T-cell (primary cell): ENCODE data around the gene FCHSD2. TPM values are rescaled to one million over a fixed set of nuclear protein-coding genes. Genes with fewer than 3 reads are reported as not detected.

Source experiments
- ATAC-seq, 4 experiments: fragments of 200-7000 bp in 3 of 4; fragments of 150-1000 bp in 1 of 4; cut with Tn5 transposase; replicated peaks in 1 of 4; 1 replicate in 3 of 4; 2 replicates in 1 of 4; pipeline ENCODE4 v1.10.0; 2021; ENCODE audit warnings: moderate library complexity in 3 of 4, mild to moderate bottlenecking in 2 of 4, moderate number of reproducible peaks in 1 of 4
- CTCF ChIA-PET, 2 donors: fragments of 300-600 bp; sonication (Branson Sonifier 250); formaldehyde crosslinking; loops; one replicate each; lab custom pipeline; 2022; ENCODE audit warnings: antibody characterized with exemption in 2 of 2; lab: Charles Lee
- POLR2A ChIA-PET, 2 donors: fragments of 300-600 bp; sonication (Branson Sonifier 250); formaldehyde crosslinking; loops; one replicate each; lab custom pipeline; 2022; ENCODE audit warnings: antibody characterized with exemption in 2 of 2; lab: Charles Lee
- DNase-seq, 35 experiments: peaks; one replicate each; pipeline versions ENCODE4 v3.0.0 to v3.0.0-alpha.2; 2013 to 2023
- H3K27ac ChIP-seq: one replicate; pipeline ENCODE4 v1.5.1; 2013; ENCODE audit warnings: low read length
- H3K27me3 ChIP-seq, 2 experiments: replicated peaks in 1 of 2; 1 replicate in 1 of 2; 2 replicates in 1 of 2; pipeline versions ENCODE4 v1.6.1 to v1.7.0; 2013; ENCODE audit warnings: low read length in 1 of 2, mixed read lengths in 1 of 2; ENCODE audit not compliant: control insufficient read depth in 2 of 2, insufficient read depth in 2 of 2; ENCODE audit errors: extremely low read depth in 1 of 2
- H3K36me3 ChIP-seq, 2 donors: 1 replicate in 1 of 2; 2 replicates in 1 of 2; pipeline versions ENCODE4 v1.6.1 to v1.7.0; 2013; ENCODE audit warnings: low read length in 1 of 2; ENCODE audit not compliant: control insufficient read depth in 2 of 2, insufficient read depth in 1 of 2; ENCODE audit errors: extremely low read depth in 1 of 2
- H3K4me1 ChIP-seq, 2 experiments: 1 replicate in 1 of 2; 2 replicates in 1 of 2; pipeline versions ENCODE4 v1.6.1 to v1.7.0; 2013; ENCODE audit warnings: low read length in 2 of 2, mixed read lengths in 1 of 2; ENCODE audit not compliant: insufficient read depth in 2 of 2, control insufficient read depth in 1 of 2; ENCODE audit errors: extremely low read depth in 1 of 2
- H3K4me3 ChIP-seq, 2 donors: 1 replicate in 1 of 2; 2 replicates in 1 of 2; pipeline versions ENCODE4 v1.5.1 to v1.7.0; 2013; ENCODE audit warnings: mild to moderate bottlenecking in 2 of 2, low read length in 1 of 2, moderate library complexity in 1 of 2; ENCODE audit not compliant: control insufficient read depth in 1 of 2; ENCODE audit errors: extremely low read depth in 1 of 2
- H3K9me3 ChIP-seq: 2 replicates; pipeline ENCODE4 v1.7.0; 2013
- H3K27ac Mint-ChIP-seq, 2 donors: one replicate each; pipeline ENCODE4 v1.8.0; 2020 to 2021; ENCODE audit warnings: mild to moderate bottlenecking in 2 of 2, mixed read lengths in 2 of 2
- H3K27me3 Mint-ChIP-seq, 2 donors: one replicate each; pipeline ENCODE4 v1.8.0; 2021 to 2022; ENCODE audit warnings: mixed read lengths in 2 of 2
- H3K36me3 Mint-ChIP-seq: one replicate; pipeline ENCODE4 v1.8.0; 2021; ENCODE audit warnings: mixed read lengths
- H3K4me1 Mint-ChIP-seq, 3 donors: one replicate each; pipeline ENCODE4 v1.8.0; 2020 to 2022; ENCODE audit warnings: mixed read lengths in 3 of 3, mild to moderate bottlenecking in 1 of 3
- H3K4me3 Mint-ChIP-seq, 3 donors: one replicate each; pipeline ENCODE4 v1.8.0; 2020 to 2022; ENCODE audit warnings: mild to moderate bottlenecking in 3 of 3, mixed read lengths in 3 of 3, moderate library complexity in 3 of 3
- H3K9me3 Mint-ChIP-seq, 3 donors: one replicate each; pipeline ENCODE4 v1.8.0; 2020 to 2022; ENCODE audit warnings: mixed read lengths in 3 of 3
- WGBS: methylation state at CpG from one replicate; pipeline ENCODE4 v1.1.5; 2013; ENCODE audit warnings: missing lambda C conversion rate; ENCODE audit not compliant: insufficient coverage; 5-methylcytosine and 5-hydroxymethylcytosine counted together
- total RNA-seq, 35 experiments: library from RNA in 6 of 35; stranded (reverse) in 6 of 35; fragments of 120-200 nt in 1 of 35; gene quantifications; one replicate each; pipeline versions ENCODE4 v1.2.1 to v1.2.4 and lab custom pipeline; 2013 to 2026

Gene FCHSD2
- total RNA-seq, 5 donors from 2014 or later (not counting 1 experiment from before 2014, with no cell fraction given) = 37.0 to 53.8 (median 46.3) TPM

- POLR2A ChIA-PET = interaction anchor here in 1 of 2 donors (0.6 kb wide), 1 partner anchor 10 kb away, joined by 3 read pairs; no protein-coding TSS in a partner anchor
- WGBS = 100% methylated on average over 2 of the region's 4 CpGs
- peaks cover 52 to 83% (median 58%) of the 10 kb centered on the region in 3 donors for H3K4me1 Mint-ChIP-seq
- Histone ChIP-seq H3K4me3 (no peak overlapping the region), H3K27me3 (no peaks in the 10 kb centered on the region), H3K36me3 (no peaks in the 10 kb centered on the region), H3K4me1 (peaks cover 31 to 55% of the 10 kb centered on the region in 2 experiments), H3K27ac (peak overlapping the region; percentile 33), H3K9me3 (no peaks in the 10 kb centered on the region)
- CTCF ChIA-PET = interaction anchor here (0.6 to 0.7 kb wide), 2 partner anchors 145 to 166 kb away, joined by 7 read pairs; no protein-coding TSS in a partner anchor
- no peaks in the 10 kb centered on the region for H3K27me3 Mint-ChIP-seq
- no peaks in the 10 kb centered on the region for H3K9me3 Mint-ChIP-seq
- ATAC-seq = no peak
- no peak for DNase-seq
- H3K36me3 Mint-ChIP-seq = no peaks in the 10 kb centered on the region
- peak overlapping the region in 1 of 3 donors; percentile 70 for H3K4me3 Mint-ChIP-seq
- peak overlapping the region; percentile 88 to 89 for H3K27ac Mint-ChIP-seq
These were observed 13.0 kb upstream of the FCHSD2 start for GRCh38 chr11:73155102-73155501.

DNA sequence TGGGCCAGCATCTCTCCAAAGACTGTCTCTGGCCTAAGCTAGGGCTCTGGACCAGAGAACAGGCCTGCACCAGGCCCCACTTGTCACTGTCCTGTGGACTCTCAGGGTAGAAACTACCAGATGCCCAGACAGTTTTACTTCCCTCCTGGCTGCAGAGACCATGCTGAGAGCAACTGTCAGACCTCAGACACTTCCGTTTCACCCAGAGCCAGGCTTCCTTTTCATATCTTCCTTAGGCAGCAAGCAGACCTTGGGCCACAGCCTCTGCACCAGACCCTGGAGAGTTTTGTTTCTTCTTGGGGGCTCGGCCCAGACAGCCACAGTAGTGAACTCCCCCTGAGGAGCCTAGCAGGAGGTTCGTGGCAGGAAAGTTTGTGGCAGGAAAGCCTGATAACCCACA lies 12.1 kb upstream of the FCHSD2 start:
- Histone ChIP-seq H3K4me3 (peak overlapping the region in 1 of 2 donors; percentile 19), H3K36me3 (no peaks in the 10 kb centered on the region), H3K27ac (peak overlapping the region; percentile 76), H3K27me3 (no peaks in the 10 kb centered on the region), H3K4me1 (peaks cover 33 to 55% of the 10 kb centered on the region in 2 experiments), H3K9me3 (no peaks in the 10 kb centered on the region)
- H3K27me3 Mint-ChIP-seq = no peaks in the 10 kb centered on the region
- ATAC-seq (peak; percentile 69 to 76 (median 74)), DNase-seq (peak in 18 of 35 experiments; percentile 8 to 52 (median 26))
- H3K4me1 Mint-ChIP-seq = peaks cover 52 to 84% (median 66%) of the 10 kb centered on the region in 3 donors
- H3K4me3 Mint-ChIP-seq = peak overlapping the region; percentile 46 to 70 (median 47)
- H3K9me3 Mint-ChIP-seq = no peaks in the 10 kb centered on the region
- ChIA-PET CTCF (no interaction called here), POLR2A (no interaction called here)
- WGBS = 0% methylated on average over 2 of the region's 3 CpGs
- H3K36me3 Mint-ChIP-seq = no peaks in the 10 kb centered on the region
- peak overlapping the region; percentile 88 to 89 for H3K27ac Mint-ChIP-seq

DNA sequence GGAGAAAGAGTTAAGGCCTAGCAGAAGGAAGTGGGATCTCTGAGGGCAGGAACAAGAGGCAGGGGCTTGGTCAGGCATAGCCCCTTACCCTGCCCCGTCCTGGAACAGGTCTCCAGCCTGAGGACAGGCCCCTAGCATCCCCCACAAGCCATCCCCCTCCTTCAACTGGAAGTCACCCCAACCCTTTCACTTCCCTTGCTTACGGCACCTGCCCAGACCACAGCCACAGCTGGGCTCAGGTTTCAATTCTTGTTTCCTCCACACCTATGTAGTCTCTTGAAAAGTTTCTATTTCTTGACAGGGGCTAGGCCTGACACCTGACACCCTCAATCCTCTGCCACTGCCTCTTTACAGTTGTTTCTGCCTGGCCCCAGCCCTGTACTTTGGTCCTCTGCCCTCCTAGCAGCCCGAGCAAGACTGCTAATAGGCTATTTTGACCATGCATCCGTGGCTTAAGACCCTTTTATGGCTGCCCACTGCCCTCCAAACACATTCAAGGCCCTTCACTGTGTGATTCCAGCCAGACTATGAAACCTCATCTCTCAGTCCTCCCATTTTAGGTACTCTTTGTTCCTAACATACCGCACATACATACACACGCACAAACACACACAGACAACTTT lies 10.9 kb upstream of the FCHSD2 start:
- Mint-ChIP-seq H3K27me3 (no peaks in the 10 kb centered on the region), H3K4me3 (peak overlapping the region in 2 of 3 donors; percentile 0 to 70), H3K4me1 (peaks cover 52 to 79% (median 66%) of the 10 kb centered on the region in 3 donors), H3K27ac (peak overlapping the region; percentile 88 to 89), H3K9me3 (no peaks in the 10 kb centered on the region), H3K36me3 (no peaks in the 10 kb centered on the region)
- CTCF ChIA-PET = interaction anchor here in 1 of 2 donors (0.9 kb wide), 1 partner anchor 191 kb away, joined by 3 read pairs; no protein-coding TSS in a partner anchor
- no peak overlapping the region for H3K4me3 ChIP-seq
- 38% methylated on average over 6 of the region's 6 CpGs for WGBS
- H3K27ac ChIP-seq = peak overlapping the region; percentile 76
- H3K9me3 ChIP-seq = no peaks in the 10 kb centered on the region
- POLR2A ChIA-PET = no interaction called here
- ATAC-seq (peak; percentile 69 to 87 (median 80)), DNase-seq (peak in 31 of 35 experiments; percentile 12 to 60 (median 38))
- H3K27me3 ChIP-seq = no peaks in the 10 kb centered on the region
- H3K36me3 ChIP-seq = no peaks in the 10 kb centered on the region
- H3K4me1 ChIP-seq = peaks cover 33 to 55% of the 10 kb centered on the region in 2 experiments

- ATAC-seq (peak in 2 of 4 experiments; percentile 8 to 11), DNase-seq (peak in 1 of 35 experiments; percentile 17)
- Mint-ChIP-seq H3K9me3 (no peaks in the 10 kb centered on the region), H3K27me3 (no peaks in the 10 kb centered on the region), H3K36me3 (no peaks in the 10 kb centered on the region), H3K4me3 (peak overlapping the region in 1 of 3 donors; percentile 70), H3K27ac (peak overlapping the region; percentile 88 to 89), H3K4me1 (peaks cover 53 to 74% (median 66%) of the 10 kb centered on the region in 3 donors)
- Histone ChIP-seq H3K4me1 (peaks cover 33 to 48% of the 10 kb centered on the region in 2 experiments), H3K36me3 (no peaks in the 10 kb centered on the region), H3K9me3 (no peaks in the 10 kb centered on the region), H3K4me3 (no peak overlapping the region), H3K27me3 (no peaks in the 10 kb centered on the region), H3K27ac (peak overlapping the region; percentile 76)
- CTCF ChIA-PET = interaction anchor here in 1 of 2 donors (0.9 kb wide), 1 partner anchor 190 kb away, joined by 3 read pairs; no protein-coding TSS in a partner anchor
- POLR2A ChIA-PET = interaction anchor here in 1 of 2 donors (0.6 kb wide), 1 partner anchor 557 kb away, joined by 6 read pairs; no protein-coding TSS in a partner anchor
- 90% methylated on average over 6 of the region's 6 CpGs for WGBS
These were observed 10.2 kb upstream of the FCHSD2 start for GRCh38 chr11:73152086-73152853.

DNA sequence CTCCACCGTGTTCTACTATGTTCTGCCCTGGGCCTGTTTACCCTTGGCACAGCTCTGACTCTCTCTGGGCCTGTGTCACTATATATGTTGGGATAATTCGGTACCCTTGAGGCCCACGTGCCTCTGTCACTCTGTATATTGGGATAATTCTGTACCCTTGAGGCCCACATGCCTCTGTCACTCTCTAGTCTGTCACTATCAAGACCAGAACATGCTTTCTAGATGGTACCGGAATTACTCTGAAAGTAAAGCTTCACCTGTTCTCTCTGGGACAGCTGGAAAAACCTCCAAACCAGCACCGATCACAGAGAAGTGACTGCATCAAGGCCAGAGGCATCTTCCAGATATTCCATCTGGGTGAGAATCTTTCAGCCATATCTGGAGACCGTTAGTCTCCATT lies 9.3 kb upstream of the FCHSD2 start:
- H3K36me3 Mint-ChIP-seq = no peaks in the 10 kb centered on the region
- H3K4me1 ChIP-seq = peaks cover 33 to 47% of the 10 kb centered on the region in 2 experiments
- no peaks in the 10 kb centered on the region for H3K27me3 Mint-ChIP-seq
- 100% methylated on average over 3 of the region's 6 CpGs for WGBS
- H3K27ac Mint-ChIP-seq = peak overlapping the region in 1 of 2 donors; percentile 31
- no peak overlapping the region for H3K27ac ChIP-seq
- H3K4me3 ChIP-seq = no peak overlapping the region
- H3K9me3 ChIP-seq = no peaks in the 10 kb centered on the region
- ATAC-seq (no peak), DNase-seq (no peak)
- ChIA-PET POLR2A (interaction anchor here in 1 of 2 donors (0.6 kb wide), 1 partner anchor 556 kb away, joined by 6 read pairs; no protein-coding TSS in a partner anchor), CTCF (interaction anchor here in 1 of 2 donors (0.5 kb wide), 1 partner anchor 16 kb away, joined by 5 read pairs; no protein-coding TSS in a partner anchor)
- no peak overlapping the region for H3K4me3 Mint-ChIP-seq
- H3K27me3 ChIP-seq = no peaks in the 10 kb centered on the region
- no peaks in the 10 kb centered on the region for H3K36me3 ChIP-seq
- peaks cover 47 to 74% (median 64%) of the 10 kb centered on the region in 3 donors for H3K4me1 Mint-ChIP-seq
- no peaks in the 10 kb centered on the region for H3K9me3 Mint-ChIP-seq

DNA sequence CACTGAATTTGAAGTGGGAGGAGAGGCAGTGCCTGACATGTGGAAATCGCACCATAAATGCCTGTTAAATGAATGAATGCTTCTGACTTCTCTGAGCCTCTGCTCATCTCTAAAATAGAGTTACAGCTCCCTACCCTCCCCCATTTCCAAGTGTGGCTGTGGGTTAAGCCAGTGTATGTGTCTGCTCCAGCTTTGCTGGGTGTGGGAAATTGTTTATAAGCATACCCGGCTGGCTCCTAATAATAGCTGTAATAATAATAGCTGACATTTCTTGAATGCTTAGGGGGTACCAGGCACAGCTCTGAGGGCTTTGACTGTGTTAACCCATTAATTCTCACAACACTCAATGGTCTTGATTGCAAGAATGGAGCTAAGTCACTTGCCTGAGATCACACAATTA lies 7.0 kb upstream of the FCHSD2 start:
- no peaks in the 10 kb centered on the region for H3K9me3 ChIP-seq
- H3K36me3 ChIP-seq = no peaks in the 10 kb centered on the region
- peaks cover 26 to 66% (median 41%) of the 10 kb centered on the region in 3 donors for H3K4me1 Mint-ChIP-seq

More for the DNA sequence above, 7.0 kb upstream of the FCHSD2 start:
- Mint-ChIP-seq H3K27ac (no peak overlapping the region), H3K9me3 (no peaks in the 10 kb centered on the region), H3K4me3 (no peak overlapping the region), H3K36me3 (no peaks in the 10 kb centered on the region), H3K27me3 (no peaks in the 10 kb centered on the region)
- DNase-seq (no peak), ATAC-seq (no peak)
- H3K27me3 ChIP-seq = no peaks in the 10 kb centered on the region
- peaks cover 18 to 25% of the 10 kb centered on the region in 2 experiments for H3K4me1 ChIP-seq
- WGBS = no CpG with 5 or more reads among the region's 2 CpGs
- H3K4me3 ChIP-seq = no peak overlapping the region
- H3K27ac ChIP-seq = no peak overlapping the region
- POLR2A ChIA-PET = no interaction called here
- CTCF ChIA-PET = no interaction called here
